H1 (cell line): ENCODE measurements around the gene MRPL36.

Experiments
- CBX5 ChIP-seq: fragments of 300-800, 300-1000 bp; sonication (generic); IDR thresholded peaks from 2 replicates; pipeline ENCODE4 v1.7.1; 2016; ENCODE audit warnings: antibody characterized with exemption, low read length, low read depth
- HDAC6 ChIP-seq: IDR thresholded peaks from one replicate; pipeline ENCODE4 v1.7.1; 2012; ENCODE audit warnings: low read depth, mild to moderate bottlenecking, inconsistent platforms, low read length, moderate library complexity
- ZNF274 ChIP-seq: IDR thresholded peaks from 2 replicates; pipeline ENCODE4 v1.7.0; 2012; ENCODE audit warnings: low read length, borderline replicate concordance; ENCODE audit errors: extremely low read depth

DNA sequence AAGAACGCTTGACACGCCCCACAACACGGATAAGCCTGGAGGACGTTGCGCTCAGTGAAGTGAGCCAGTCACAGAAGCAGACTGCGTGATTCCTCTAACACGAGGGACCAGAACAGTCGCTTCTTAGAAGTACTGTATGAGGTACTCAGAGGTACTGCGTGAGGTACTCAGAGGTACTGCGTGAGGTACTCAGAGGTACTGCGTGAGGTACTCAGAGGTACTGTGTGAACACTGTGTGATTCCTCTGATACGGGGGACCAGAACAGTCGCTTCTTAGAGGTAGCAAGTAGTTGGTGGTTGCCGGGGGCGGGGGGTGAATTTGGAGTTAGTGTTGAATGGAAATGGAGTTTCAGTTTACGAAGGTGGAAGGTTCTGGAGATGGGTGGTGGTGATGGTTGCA lies 7.3 kb upstream of the MRPL36 start:
- TF ChIP-seq CBX5 (no peak), HDAC6 (no peak), ZNF274 (no peak)
